ENCODE results near the gene MGAT4D. TPM values are rescaled to one million over a fixed set of nuclear protein-coding genes. Genes with fewer than 3 reads are reported as not detected.
A peak's percentile ranks its signal among the peaks of the same experiment; 100 is the strongest.
"Not testable (repeated sequence)": the region's sequence is repeated elsewhere in the genome, so short reads cannot be mapped to it uniquely, and the experiment has no call there.

MGAT4D gene
- total RNA-seq, 2 experiments from 2014 or later, result not detected

- peak; percentile 12 for DNase-seq
- H3K36me3 Mint-ChIP-seq (ENCODE audit: low read depth), result no peaks in the 10 kb centered on the region
- intact Hi-C loops (cut with micrococcal nuclease), result no loop called here
- CTCF ChIA-PET, result interaction anchor here (1.0 to 2.7 kb wide), 9 partner anchors 10 to 183 kb away, joined by 3 to 14 read pairs (median 6); partner anchors contain the start of gene ELMOD2
- TF ChIP-seq CTCF (IDR thresholded peaks at IDR 0.05), result no peak
- H3K4me1 Mint-ChIP-seq (ENCODE audit: low read depth), result peaks cover 5% of the 10 kb centered on the region
- no peaks in the 10 kb centered on the region for H3K9me3 Mint-ChIP-seq
- H3K27me3 Mint-ChIP-seq, result peaks cover 37% of the 10 kb centered on the region
- POLR2A ChIA-PET, result interaction anchor here (0.6 kb wide), 1 partner anchor 66 kb away, joined by 3 read pairs; no protein-coding TSS in a partner anchor
- peak overlapping the region; percentile 73 for H3K4me3 Mint-ChIP-seq
- ATAC-seq, result peak; percentile 10
- no peak overlapping the region for H3K27ac Mint-ChIP-seq
These were observed 71.4 kb downstream of the MGAT4D start for GRCh38 chr4:140426610-140427105.

GRCh38 chr4:140423106-140423505 is 75.0 kb downstream of the MGAT4D start:
- intact Hi-C loops (cut with micrococcal nuclease), result no loop called here
- no peak for DNase-seq
- Mint-ChIP-seq H3K27ac (no peak overlapping the region), H3K9me3 (no peaks in the 10 kb centered on the region), H3K27me3 (peaks cover 33% of the 10 kb centered on the region), H3K36me3 (ENCODE audit: low read depth) (no peaks in the 10 kb centered on the region), H3K4me1 (ENCODE audit: low read depth) (peaks cover 5% of the 10 kb centered on the region), H3K4me3 (no peak overlapping the region)
- ATAC-seq, result no peak
- no peak for TF ChIP-seq CTCF (IDR thresholded peaks at IDR 0.05)
- ChIA-PET POLR2A (no interaction called here), CTCF (interaction anchor here (0.7 kb wide), 1 partner anchor 613 kb away, joined by 3 read pairs; no protein-coding TSS in a partner anchor)

- intact Hi-C loops (cut with micrococcal nuclease); H3K4me3 Mint-ChIP-seq; POLR2A ChIA-PET; DNase-seq; H3K36me3 Mint-ChIP-seq (ENCODE audit: low read depth); ATAC-seq; H3K27me3 Mint-ChIP-seq; H3K27ac Mint-ChIP-seq; H3K4me1 Mint-ChIP-seq (ENCODE audit: low read depth); H3K9me3 Mint-ChIP-seq: not testable (repeated sequence)
- CTCF ChIA-PET, result interaction anchor here (1.5 kb wide), 1 partner anchor 13 kb away, joined by 5 read pairs; no protein-coding TSS in a partner anchor
These were observed 84.7 kb downstream of the MGAT4D start for GRCh38 chr4:140413130-140413969.

- Mint-ChIP-seq H3K27me3 (peaks cover 11% of the 10 kb centered on the region), H3K36me3 (ENCODE audit: low read depth) (no peaks in the 10 kb centered on the region), H3K4me3 (no peak overlapping the region), H3K27ac (no peak overlapping the region), H3K9me3 (no peaks in the 10 kb centered on the region), H3K4me1 (ENCODE audit: low read depth) (no peaks in the 10 kb centered on the region)
- intact Hi-C loops (cut with micrococcal nuclease), result no loop called here
- POLR2A ChIA-PET, result no interaction called here
- CTCF ChIA-PET, result no interaction called here
- DNase-seq, result no peak
- no peak for TF ChIP-seq CTCF (IDR thresholded peaks at IDR 0.05)
- ATAC-seq, result no peak
These were observed 89.1 kb downstream of the MGAT4D start for GRCh38 chr4:140408974-140409373.

- no peak for ATAC-seq
- DNase-seq, result no peak
- TF ChIP-seq CTCF (IDR thresholded peaks at IDR 0.05), result no peak
- H3K4me1 Mint-ChIP-seq (ENCODE audit: low read depth), result no peaks in the 10 kb centered on the region
- H3K4me3 Mint-ChIP-seq, result no peak overlapping the region
- POLR2A ChIA-PET, result no interaction called here
- H3K27me3 Mint-ChIP-seq, result peaks cover 9% of the 10 kb centered on the region
- no peaks in the 10 kb centered on the region for H3K36me3 Mint-ChIP-seq (ENCODE audit: low read depth)
- no peak overlapping the region for H3K27ac Mint-ChIP-seq
- H3K9me3 Mint-ChIP-seq, result no peaks in the 10 kb centered on the region
- intact Hi-C loops (cut with micrococcal nuclease), result no loop called here
- CTCF ChIA-PET, result interaction anchor here (1.0 kb wide), 1 partner anchor 47 kb away, joined by 3 read pairs; no protein-coding TSS in a partner anchor
These were observed 91.8 kb downstream of the MGAT4D start for GRCh38 chr4:140406292-140406691.

Data from activated CD8-positive, alpha-beta T cell treated with anti-CD3 and anti-CD28 coated beads for 36 hours (primary cell).